ENCODE results near the gene PRKCA.

DNA sequence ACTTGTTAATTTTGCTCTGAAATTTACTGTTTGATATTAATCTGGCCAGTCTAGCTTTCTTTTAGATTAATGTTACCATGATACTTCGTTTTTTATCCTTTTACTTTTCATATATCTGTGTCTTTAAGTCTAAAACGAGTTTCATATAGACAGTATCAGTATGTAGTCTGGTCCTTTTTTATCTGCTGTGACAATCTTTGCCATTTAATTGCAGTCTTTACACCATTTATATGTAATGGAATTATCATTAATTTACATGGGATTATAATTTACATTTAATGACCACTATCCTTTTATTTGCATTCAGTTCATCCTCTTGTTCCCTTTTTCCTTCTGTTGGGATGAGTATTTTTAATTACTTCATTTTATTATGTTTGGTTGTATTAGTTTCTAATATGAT lies 243.5 kb downstream of the PRKCA start:
- TF ChIP-seq, protein P1, sequence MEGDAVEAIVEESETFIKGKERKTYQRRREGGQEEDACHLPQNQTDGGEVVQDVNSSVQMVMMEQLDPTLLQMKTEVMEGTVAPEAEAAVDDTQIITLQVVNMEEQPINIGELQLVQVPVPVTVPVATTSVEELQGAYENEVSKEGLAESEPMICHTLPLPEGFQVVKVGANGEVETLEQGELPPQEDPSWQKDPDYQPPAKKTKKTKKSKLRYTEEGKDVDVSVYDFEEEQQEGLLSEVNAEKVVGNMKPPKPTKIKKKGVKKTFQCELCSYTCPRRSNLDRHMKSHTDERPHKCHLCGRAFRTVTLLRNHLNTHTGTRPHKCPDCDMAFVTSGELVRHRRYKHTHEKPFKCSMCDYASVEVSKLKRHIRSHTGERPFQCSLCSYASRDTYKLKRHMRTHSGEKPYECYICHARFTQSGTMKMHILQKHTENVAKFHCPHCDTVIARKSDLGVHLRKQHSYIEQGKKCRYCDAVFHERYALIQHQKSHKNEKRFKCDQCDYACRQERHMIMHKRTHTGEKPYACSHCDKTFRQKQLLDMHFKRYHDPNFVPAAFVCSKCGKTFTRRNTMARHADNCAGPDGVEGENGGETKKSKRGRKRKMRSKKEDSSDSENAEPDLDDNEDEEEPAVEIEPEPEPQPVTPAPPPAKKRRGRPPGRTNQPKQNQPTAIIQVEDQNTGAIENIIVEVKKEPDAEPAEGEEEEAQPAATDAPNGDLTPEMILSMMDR (IDR thresholded peaks at IDR 0.05) = no peak
- no peak for TF ChIP-seq POLR2AphosphoS5 (IDR thresholded peaks at IDR 0.05)
- TF ChIP-seq POLR2A (IDR thresholded peaks at IDR 0.05) = no peak
